ENCODE results near the gene CCDC192.
A peak's percentile ranks its signal among the peaks of the same experiment; 100 is the strongest.

CCDC192 gene

DNA sequence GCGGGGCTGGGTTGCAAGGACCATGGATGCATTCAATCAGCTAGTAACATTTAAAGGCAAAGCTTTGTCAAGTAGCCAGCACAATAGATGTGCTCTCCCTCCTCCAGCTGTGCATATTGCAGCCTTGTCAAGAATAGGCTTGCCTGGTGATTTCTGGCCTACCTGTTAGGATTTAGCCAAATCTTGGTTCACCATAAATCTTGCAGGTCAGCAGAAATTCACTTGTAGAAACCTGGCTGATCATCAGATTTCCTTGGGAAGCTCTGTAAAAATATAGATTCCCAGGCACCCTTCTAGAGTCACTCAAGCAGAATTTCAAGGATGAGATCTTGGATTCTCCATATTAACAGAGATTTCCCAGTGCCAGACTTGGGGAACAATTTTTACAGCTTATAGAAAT is 228.2 kb downstream of the CCDC192 start:
- DNase-seq: no peak

GRCh38 chr5:127933348-127933747 is 230.2 kb downstream of the CCDC192 start:
- DNase-seq: no peak

DNA sequence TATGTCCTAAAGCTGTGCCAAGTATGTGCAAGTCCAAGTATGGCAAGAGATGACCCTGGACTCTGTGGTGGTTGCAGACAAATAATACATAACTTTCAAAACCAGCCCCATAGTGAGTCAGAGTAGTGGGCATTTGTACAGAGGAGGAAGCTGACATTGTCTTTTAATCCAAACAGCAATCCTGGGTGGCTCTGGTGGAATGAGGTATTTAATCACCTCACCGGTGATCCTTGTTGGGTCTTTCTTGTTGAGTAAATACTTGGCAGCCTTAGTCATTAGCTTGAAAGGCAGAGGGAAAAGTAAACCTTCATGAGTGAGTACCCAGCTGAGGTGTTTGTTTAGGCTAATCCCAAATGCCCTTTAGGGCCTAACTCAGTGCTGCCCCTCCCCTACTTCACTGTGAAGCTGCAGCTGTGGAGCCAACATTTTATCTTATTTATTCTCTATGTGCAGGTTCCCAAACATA is 231.6 kb downstream of the CCDC192 start:
- DNase-seq: no peak

GRCh38 chr5:127935398-127935797 is 232.2 kb downstream of the CCDC192 start:
- no peak for DNase-seq

DNA sequence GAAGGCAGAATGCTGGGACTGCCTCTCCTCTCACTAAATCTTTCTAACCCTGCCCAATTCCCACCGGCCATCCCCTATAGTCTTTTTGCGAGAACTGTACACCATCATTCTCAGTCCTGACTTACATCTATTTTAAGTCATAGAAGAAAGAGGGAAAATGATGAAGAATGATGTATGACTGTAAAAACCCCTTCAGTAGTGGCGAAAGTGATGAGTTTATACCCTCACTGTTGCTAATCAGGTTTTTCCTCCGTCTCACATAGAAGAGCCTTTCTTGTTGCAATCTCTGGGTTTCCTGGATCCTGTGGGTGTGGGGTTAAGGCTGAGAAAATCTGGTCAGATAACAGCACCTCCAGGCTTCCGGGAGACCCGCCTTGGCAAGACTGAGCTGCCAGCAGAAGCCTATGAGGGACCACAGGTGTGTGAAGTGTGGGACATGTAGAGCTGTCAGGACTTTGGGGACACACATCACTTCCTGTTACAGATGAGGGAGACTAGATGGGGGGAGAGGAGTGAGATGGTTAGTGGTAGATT is 233.3 kb downstream of the CCDC192 start:
- DNase-seq: peak; percentile 48

DNA sequence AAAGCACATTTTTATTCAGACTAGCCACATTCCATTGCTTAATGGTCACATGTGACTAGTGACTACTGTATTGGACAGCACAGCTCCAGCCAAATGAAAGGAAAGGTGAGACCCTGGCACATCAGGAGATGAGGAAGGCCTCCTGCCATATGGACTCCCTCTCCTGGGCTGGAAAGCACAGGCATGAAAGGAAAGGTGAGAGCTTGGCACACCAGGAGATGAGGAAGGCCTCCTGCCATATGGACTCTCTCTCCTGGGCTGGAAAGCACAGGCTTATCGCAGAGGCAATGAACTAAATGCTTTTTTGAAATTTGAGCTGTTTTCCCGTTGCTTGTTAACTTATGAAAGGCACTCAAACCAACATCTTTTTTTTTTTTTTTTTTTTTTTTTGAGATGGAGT is 235.6 kb downstream of the CCDC192 start:
- DNase-seq: no peak

GRCh38 chr5:127940854-127941253 is 237.7 kb downstream of the CCDC192 start:
- DNase-seq: no peak

DNA sequence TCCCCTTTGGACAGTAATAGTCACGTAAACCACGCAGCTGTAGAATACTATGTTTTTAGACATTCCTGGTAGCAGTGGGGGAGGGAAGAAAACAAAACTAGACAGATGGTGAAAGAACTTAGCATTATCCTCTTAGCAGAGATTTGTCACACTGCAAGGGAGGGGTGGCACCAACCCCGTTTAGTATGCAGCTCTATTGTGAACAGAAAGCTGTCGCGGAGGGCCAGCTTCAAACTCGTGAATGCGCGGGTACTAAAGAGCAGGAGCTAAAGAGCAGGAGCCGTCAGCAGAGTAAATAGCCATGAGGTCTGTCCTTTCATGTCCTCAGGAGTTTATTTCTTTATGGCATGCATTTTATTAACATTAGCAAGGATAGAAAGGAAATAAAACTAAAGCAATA is 238.5 kb downstream of the CCDC192 start:
- peak; percentile 6 for DNase-seq

DNA sequence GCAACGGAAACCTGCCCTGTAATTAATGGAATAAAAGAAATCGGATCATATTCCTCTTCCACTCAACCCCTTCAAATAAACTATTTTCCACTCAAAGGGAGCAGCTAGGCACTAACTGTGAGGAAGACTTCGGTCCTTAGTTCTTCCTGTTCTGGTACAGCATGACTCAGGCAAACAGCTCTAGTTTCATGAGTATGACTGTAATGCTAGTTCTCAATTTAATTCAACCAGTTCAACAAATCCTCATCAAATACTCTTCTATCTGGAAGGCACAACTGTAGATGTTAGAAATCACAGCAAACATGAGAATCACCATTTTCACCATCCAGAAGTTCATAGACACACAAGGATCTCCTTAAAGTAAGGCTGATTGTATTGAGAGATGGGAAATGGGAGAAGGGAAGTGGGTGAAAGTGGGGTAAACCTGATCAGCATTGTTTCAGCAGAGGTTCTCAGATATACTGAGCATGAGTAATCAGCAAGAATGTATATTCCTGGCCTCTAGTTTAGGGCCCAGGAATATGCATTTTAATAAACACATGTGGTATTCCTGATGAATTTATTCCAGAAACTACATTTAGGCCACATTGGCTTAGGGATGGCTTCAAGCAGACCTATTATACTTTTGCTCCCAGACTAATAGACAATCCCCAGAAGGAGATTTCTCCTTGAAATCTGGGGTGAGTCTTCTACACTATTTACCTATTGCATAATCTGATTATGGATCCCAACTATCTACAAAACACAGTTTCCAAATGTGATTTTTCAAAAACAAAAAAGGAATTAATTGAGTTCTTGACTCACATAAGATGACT is 239.3 kb downstream of the CCDC192 start:
- DNase-seq: no peak

DNA sequence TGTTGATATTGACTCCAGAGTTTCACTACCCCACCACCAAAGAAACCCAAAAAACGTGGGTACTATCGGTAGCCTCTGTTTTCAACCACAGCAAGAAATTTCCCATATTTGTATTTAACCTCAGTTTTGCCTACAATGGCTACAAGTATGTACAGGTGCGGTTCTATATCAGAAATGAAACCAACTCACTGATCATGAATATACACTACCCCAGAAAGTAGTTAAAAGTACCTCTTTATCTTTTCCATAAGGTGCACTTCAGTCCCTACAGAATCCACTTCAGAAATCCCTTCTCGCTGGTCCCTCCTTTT is 239.8 kb downstream of the CCDC192 start:
- no peak for DNase-seq

DNA sequence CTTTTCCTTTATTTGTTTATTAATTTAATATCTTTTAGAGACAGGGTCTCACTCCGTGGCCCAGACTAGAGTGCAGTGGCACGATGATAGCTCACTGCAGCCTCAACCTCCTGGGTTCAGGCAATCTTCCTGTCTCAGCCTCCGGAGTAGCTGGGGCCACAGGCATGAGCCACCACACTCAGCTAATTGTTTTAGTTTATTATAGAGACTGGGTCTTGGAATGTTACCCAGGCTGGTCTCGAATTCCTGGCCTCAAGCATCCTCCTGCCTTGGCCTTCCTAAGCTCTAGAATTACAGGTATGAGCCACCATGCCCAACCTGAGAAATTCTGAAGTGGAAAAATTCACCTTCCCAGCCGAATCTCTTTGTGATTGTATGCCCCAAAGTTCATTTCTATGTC is 240.9 kb downstream of the CCDC192 start:
- DNase-seq: no peak

- DNase-seq: no peak
These were observed 244.8 kb downstream of the CCDC192 start for GRCh38 chr5:127947941-127948340.

- no peak for DNase-seq
These were observed 247.7 kb downstream of the CCDC192 start for GRCh38 chr5:127950707-127951391.

DNA sequence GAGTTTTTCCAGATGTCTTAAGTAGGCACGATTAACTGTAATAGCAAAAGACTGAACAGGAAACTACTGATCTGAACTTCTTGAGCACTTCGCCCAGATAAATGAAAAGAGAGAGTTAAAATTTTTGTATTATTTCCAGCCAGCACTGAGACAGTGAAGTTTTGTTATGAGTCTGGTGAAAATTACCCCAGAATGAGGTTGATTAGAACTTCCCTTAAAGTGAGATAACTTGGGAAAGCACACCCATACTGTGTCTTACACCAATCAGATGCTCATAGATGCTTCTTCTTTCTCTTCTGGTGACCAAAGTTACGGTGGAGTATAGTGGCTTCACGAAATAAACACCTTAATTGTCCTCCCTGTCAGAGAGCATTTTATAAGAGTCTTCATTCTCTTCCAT is 248.6 kb downstream of the CCDC192 start:
- DNase-seq: no peak

DNA sequence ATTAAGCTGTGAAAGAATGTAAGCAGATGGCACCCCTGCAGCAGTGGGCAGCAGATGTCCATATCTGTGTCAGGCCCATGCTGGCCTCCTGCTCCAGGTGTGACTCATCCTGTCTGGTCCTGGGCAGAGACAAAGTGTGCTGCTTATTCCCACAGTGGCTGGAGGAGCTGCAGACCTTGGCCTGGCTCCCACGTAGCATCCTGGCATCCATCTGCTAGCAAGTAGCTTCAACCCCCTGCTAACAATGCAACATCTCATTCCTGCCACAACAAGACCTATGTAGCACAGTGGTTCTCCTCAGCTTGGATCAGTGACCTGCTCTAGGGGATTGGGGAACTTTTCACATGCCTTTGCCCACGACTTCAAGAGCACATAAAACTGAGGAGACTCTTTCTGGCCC is 254.0 kb downstream of the CCDC192 start:
- DNase-seq: no peak

- DNase-seq: no peak
These were observed 254.6 kb downstream of the CCDC192 start for GRCh38 chr5:127957701-127958239.

- DNase-seq: no peak
These were observed 255.3 kb downstream of the CCDC192 start for GRCh38 chr5:127958421-127959011.

- no peak for DNase-seq
These were observed 256.1 kb downstream of the CCDC192 start for GRCh38 chr5:127959152-127959764.

GRCh38 chr5:127960270-127960691 is 257.1 kb downstream of the CCDC192 start:
- no peak for DNase-seq

- DNase-seq: no peak
These were observed 258.0 kb downstream of the CCDC192 start for GRCh38 chr5:127961006-127961762.

DNA sequence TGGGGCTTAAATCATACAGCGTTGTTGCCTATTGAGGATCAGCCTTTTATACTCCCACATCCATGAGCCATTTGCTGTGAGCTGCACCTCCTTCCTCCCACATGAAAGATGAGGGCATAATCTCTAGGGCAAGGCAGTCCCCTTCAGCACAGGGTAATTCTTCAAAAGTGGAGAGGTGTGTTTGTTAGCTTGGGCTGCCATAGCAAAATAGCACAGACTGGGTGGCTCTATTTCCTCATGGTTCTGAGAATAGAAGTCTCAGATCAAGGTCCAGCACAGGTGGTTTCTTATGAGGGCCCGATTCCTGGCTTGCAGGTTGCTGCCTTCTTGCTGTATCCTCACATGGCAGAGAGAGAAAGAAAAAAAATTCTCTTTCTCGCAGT is 258.6 kb downstream of the CCDC192 start:
- no peak for DNase-seq

DNA sequence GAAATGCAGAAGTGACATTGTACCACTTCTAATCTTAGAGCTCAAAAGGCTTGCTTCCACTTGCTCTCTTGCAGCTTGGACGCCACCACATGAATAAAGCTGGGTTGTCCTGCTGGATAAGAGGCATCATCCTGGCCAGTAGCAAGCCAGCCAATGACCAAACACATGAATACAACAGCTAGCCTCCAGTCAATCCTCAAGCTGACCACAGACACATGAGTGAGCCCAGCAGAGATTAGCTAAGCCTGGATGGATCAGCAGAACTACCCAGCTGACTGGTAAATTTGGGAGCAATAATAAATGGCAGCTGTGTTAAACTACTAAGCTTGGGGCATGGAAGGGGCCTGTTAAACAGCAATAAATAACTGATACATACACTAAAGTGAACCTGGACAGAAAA is 259.3 kb downstream of the CCDC192 start:
- DNase-seq: no peak

All from stimulated activated CD4-positive, alpha-beta T cell treated with anti-CD3 and anti-CD28 coated beads, Interleukin-1b, Interleukin-23, amount 100 ng/mL, for 48 hours (primary cell).